KBM-7 (cell line): ENCODE results near the gene PRKAR2B.

Source experiments
- DNase-seq: peaks from one replicate; pipeline ENCODE4 v3.0.0-alpha.2; 2015
- in situ Hi-C: fragments of 300-500 bp; cut with MboI; formaldehyde crosslinking; loops from 2 replicates; pipeline ENCODE4 v1.14.3; 2020; ENCODE audit warnings: low sequenced_read_pairs, low pct_unique_long_range_greater_than_20kb, mixed read lengths

The PRKAR2B gene

GRCh38 chr7:107166736-107167426, 122.4 kb downstream of the PRKAR2B start:
- in situ Hi-C loops, result no loop called here
- DNase-seq, result peak; percentile 22

GRCh38 chr7:107167483-107168232, 123.2 kb downstream of the PRKAR2B start:
- in situ Hi-C loops, result no loop called here
- DNase-seq, result peak; percentile 82

- in situ Hi-C loops, result no loop called here
- DNase-seq, result peak; percentile 100
Measured at GRCh38 chr7:107168233-107169119, 124.0 kb downstream of the PRKAR2B start, which contains the start of gene HBP1. Gene HBP1, plus strand, starts transcription at chr7:107169003. Its CDS starts 10,891 bp downstream, at chr7:107179894.

GRCh38 chr7:107169120-107170050, 124.9 kb downstream of the PRKAR2B start:
- peak; percentile 94 for DNase-seq
- in situ Hi-C loops, result no loop called here

GRCh38 chr7:107170051-107170915, 125.8 kb downstream of the PRKAR2B start:
- in situ Hi-C loops, result no loop called here

GRCh38 chr7:107171496-107171895, 127.0 kb downstream of the PRKAR2B start:
- in situ Hi-C loops, result no loop called here

More at GRCh38 chr7:107170051-107170915, 125.8 kb downstream of the PRKAR2B start:
- DNase-seq, result no peak

GRCh38 chr7:107172276-107173032, 127.9 kb downstream of the PRKAR2B start:
- DNase-seq, result no peak
- in situ Hi-C loops, result no loop called here

More at GRCh38 chr7:107171496-107171895, 127.0 kb downstream of the PRKAR2B start:
- DNase-seq, result no peak

GRCh38 chr7:107173191-107173590, 128.7 kb downstream of the PRKAR2B start:
- DNase-seq, result no peak
- in situ Hi-C loops, result no loop called here

GRCh38 chr7:107173691-107174406, 129.3 kb downstream of the PRKAR2B start:
- DNase-seq, result no peak
- in situ Hi-C loops, result no loop called here

- in situ Hi-C loops, result no loop called here
- no peak for DNase-seq
Measured at GRCh38 chr7:107179326-107180164, 135.0 kb downstream of the PRKAR2B start.

- DNase-seq, result peak; percentile 18
- in situ Hi-C loops, result no loop called here
Measured at GRCh38 chr7:107180378-107180777, 135.9 kb downstream of the PRKAR2B start.

- in situ Hi-C loops, result no loop called here
- DNase-seq, result no peak
Measured at GRCh38 chr7:107181172-107181571, 136.7 kb downstream of the PRKAR2B start.

- in situ Hi-C loops, result no loop called here
- no peak for DNase-seq
Measured at GRCh38 chr7:107185716-107186115, 141.2 kb downstream of the PRKAR2B start.

- no peak for DNase-seq
- in situ Hi-C loops, result no loop called here
Measured at GRCh38 chr7:107186240-107186639, 141.7 kb downstream of the PRKAR2B start.

GRCh38 chr7:107187774-107188173, 143.3 kb downstream of the PRKAR2B start:
- DNase-seq, result no peak
- in situ Hi-C loops, result no loop called here
